PC-9 (cell line): Measurements from ENCODE around the gene NOX5.

Experiments used
- EZH2 ChIP-seq: fragments of 200-600 bp; sonication (generic); IDR thresholded peaks from 2 replicates; pipeline ENCODE4 v1.8.0; 2017; ENCODE audit warnings: antibody characterized with exemption, low read depth
- TF ChIP-seq, protein P1 (sequence below): fragments of 200-600 bp; sonication (generic); conservative IDR thresholded peaks from 2 replicates; pipeline ENCODE4 v1.6.1; 2017; ENCODE audit warnings: mixed run types, antibody characterized with exemption, mild to moderate bottlenecking, moderate library complexity

- TF ChIP-seq, protein P1, sequence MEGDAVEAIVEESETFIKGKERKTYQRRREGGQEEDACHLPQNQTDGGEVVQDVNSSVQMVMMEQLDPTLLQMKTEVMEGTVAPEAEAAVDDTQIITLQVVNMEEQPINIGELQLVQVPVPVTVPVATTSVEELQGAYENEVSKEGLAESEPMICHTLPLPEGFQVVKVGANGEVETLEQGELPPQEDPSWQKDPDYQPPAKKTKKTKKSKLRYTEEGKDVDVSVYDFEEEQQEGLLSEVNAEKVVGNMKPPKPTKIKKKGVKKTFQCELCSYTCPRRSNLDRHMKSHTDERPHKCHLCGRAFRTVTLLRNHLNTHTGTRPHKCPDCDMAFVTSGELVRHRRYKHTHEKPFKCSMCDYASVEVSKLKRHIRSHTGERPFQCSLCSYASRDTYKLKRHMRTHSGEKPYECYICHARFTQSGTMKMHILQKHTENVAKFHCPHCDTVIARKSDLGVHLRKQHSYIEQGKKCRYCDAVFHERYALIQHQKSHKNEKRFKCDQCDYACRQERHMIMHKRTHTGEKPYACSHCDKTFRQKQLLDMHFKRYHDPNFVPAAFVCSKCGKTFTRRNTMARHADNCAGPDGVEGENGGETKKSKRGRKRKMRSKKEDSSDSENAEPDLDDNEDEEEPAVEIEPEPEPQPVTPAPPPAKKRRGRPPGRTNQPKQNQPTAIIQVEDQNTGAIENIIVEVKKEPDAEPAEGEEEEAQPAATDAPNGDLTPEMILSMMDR: no peak
- no peak for TF ChIP-seq EZH2
These were observed 59.7 kb downstream of the NOX5 start for GRCh38 chr15:69074001-69074842.
